Endometrium (tissue), 2 donors: ENCODE data around the gene ELK3.

Experiments
- FAIRE-seq: peaks from 2 replicates; lab custom pipeline; 2012; peaks lifted over from hg19 to GRCh38; lab: Jason Lieb, UNC
- donor health status: control.
- donor health status: control.

Gene ELK3

GRCh38 chr12:96235484-96235826 lies 41.3 kb downstream of the ELK3 start:
- no peak for FAIRE-seq

GRCh38 chr12:96236221-96236822 lies 42.1 kb downstream of the ELK3 start:
- no peak for FAIRE-seq

GRCh38 chr12:96237035-96237434 lies 42.9 kb downstream of the ELK3 start:
- no peak for FAIRE-seq

GRCh38 chr12:96237465-96238077 lies 43.4 kb downstream of the ELK3 start:
- FAIRE-seq, result no peak

GRCh38 chr12:96238336-96239047 lies 44.3 kb downstream of the ELK3 start:
- no peak for FAIRE-seq

- peak; percentile 66 for FAIRE-seq
Observed at GRCh38 chr12:96239711-96240635, 45.8 kb downstream of the ELK3 start.

GRCh38 chr12:96240656-96241055 lies 46.5 kb downstream of the ELK3 start:
- no peak for FAIRE-seq

- no peak for FAIRE-seq
Observed at GRCh38 chr12:96241431-96241830, 47.3 kb downstream of the ELK3 start.

GRCh38 chr12:96241846-96242256 lies 47.7 kb downstream of the ELK3 start:
- no peak for FAIRE-seq

GRCh38 chr12:96242597-96242996 lies 48.4 kb downstream of the ELK3 start:
- FAIRE-seq, result no peak

GRCh38 chr12:96244826-96245225 lies 50.7 kb downstream of the ELK3 start:
- no peak for FAIRE-seq

GRCh38 chr12:96246926-96247505 lies 52.8 kb downstream of the ELK3 start:
- FAIRE-seq, result no peak

GRCh38 chr12:96247563-96247962 lies 53.4 kb downstream of the ELK3 start:
- FAIRE-seq, result no peak

GRCh38 chr12:96248136-96248931 lies 54.2 kb downstream of the ELK3 start:
- FAIRE-seq, result no peak

- FAIRE-seq, result no peak
Observed at GRCh38 chr12:96249196-96250118, 55.3 kb downstream of the ELK3 start.

- no peak for FAIRE-seq
Observed at GRCh38 chr12:96250119-96250685, 56.0 kb downstream of the ELK3 start.

- FAIRE-seq, result no peak
Observed at GRCh38 chr12:96255077-96255476, 60.9 kb downstream of the ELK3 start.

- FAIRE-seq, result no peak
Observed at GRCh38 chr12:96256672-96257361, 62.6 kb downstream of the ELK3 start.

- FAIRE-seq, result no peak
Observed at GRCh38 chr12:96257550-96258103, 63.5 kb downstream of the ELK3 start.
